ENCODE results near the gene SLC25A42.
"Not testable (repeated sequence)": the region's sequence is repeated elsewhere in the genome, so short reads cannot be mapped to it uniquely, and the experiment has no call there.

SLC25A42 gene

DNA sequence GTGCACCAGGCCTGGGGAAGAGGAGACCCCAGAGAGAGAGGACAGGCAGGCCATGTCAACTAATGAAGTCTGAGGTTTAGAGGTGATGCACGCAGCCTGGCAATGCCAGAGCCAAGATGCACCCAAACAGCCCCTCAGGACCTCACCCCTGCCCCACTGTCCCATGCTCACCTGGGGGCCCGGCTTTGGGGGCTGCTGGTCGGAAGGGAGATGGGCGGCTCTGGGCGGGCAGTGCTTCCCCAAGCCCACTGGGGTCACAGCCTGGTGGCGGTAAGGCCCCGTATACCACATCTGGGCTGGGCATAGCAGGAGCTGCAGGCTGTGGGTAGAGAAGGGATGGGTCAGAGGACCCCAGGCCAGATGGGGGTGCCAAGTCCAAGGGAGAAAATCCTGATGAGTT, 83.1 kb downstream of the SLC25A42 start:
- no peaks in the 10 kb centered on the region for H3K27me3 ChIP-seq (ENCODE audit: insufficient read depth, low read length)
- H3K9me3 ChIP-seq (ENCODE audit: insufficient read depth, low read depth, low read length), result no peaks in the 10 kb centered on the region
- no peak overlapping the region for H3K14ac ChIP-seq (ENCODE audit: low read length)
- no peak overlapping the region for H3K4ac ChIP-seq (ENCODE audit: low read depth, low read length)
- no peak overlapping the region for H4K91ac ChIP-seq (ENCODE audit: low read depth, low read length)
- H3K4me1 ChIP-seq (ENCODE audit: control insufficient read depth in 1 of 2, insufficient read depth in 2 of 2, low read length in 2 of 2), result no peaks in the 10 kb centered on the region
- no CpG with 5 or more reads among the region's 7 CpGs for WGBS (ENCODE audit: extremely low coverage, insufficient coverage, insufficient read length)
- no peak overlapping the region for H3K27ac ChIP-seq (ENCODE audit: low read depth, low read length)
- H3K18ac ChIP-seq (ENCODE audit: low read length), result no peak overlapping the region
- no peak overlapping the region for H2AFZ ChIP-seq (ENCODE audit: insufficient read depth, low read length, poor library complexity)
- no peak overlapping the region for H3K23ac ChIP-seq (ENCODE audit: low read length)
- H3K79me1 ChIP-seq (ENCODE audit: low read length), result no peaks in the 10 kb centered on the region
- H4K8ac ChIP-seq (ENCODE audit: low read depth, low read length), result no peak overlapping the region
- H3K4me2 ChIP-seq (ENCODE audit: low read length), result no peak overlapping the region
- H2BK120ac ChIP-seq (ENCODE audit: insufficient read depth, low read length, poor library complexity), result no peak overlapping the region
- no peak overlapping the region for H4K12ac ChIP-seq (ENCODE audit: low read depth, low read length)
- no peak overlapping the region for H2AK5ac ChIP-seq (ENCODE audit: low read length)
- no peak overlapping the region for H3K4me3 ChIP-seq (ENCODE audit: low read depth, low read length)
- no peaks in the 10 kb centered on the region for H3K79me2 ChIP-seq (ENCODE audit: control insufficient read depth, insufficient read depth, low read length, poor library complexity)
- H2BK12ac ChIP-seq (ENCODE audit: low read length), result no peak overlapping the region
- H3K9ac ChIP-seq (ENCODE audit: low read length), result no peak overlapping the region
- H2BK5ac ChIP-seq (ENCODE audit: low read depth, low read length, poor library complexity), result no peak overlapping the region
- DNase-seq, result no peak
- peaks cover 2 to 4% of the 10 kb centered on the region in 2 experiments for H3K36me3 ChIP-seq (ENCODE audit: control insufficient read depth in 1 of 2, insufficient read depth in 2 of 2, low read length in 2 of 2)

GRCh38 chr19:19147344-19147743, 83.5 kb downstream of the SLC25A42 start:
- H3K27ac ChIP-seq (ENCODE audit: low read depth, low read length), result no peak overlapping the region
- no peak for DNase-seq
- H3K23ac ChIP-seq (ENCODE audit: low read length), result no peak overlapping the region

GRCh38 chr19:19148504-19148903, 84.7 kb downstream of the SLC25A42 start:
- not testable (repeated sequence) for H2AK5ac ChIP-seq (ENCODE audit: low read length); H3K36me3 ChIP-seq (ENCODE audit: control insufficient read depth in 1 of 2, insufficient read depth in 2 of 2, low read length in 2 of 2); H2BK12ac ChIP-seq (ENCODE audit: low read length); H3K27me3 ChIP-seq (ENCODE audit: insufficient read depth, low read length); H3K4me3 ChIP-seq (ENCODE audit: low read depth, low read length); H4K91ac ChIP-seq (ENCODE audit: low read depth, low read length); H3K9ac ChIP-seq (ENCODE audit: low read length); H3K79me2 ChIP-seq (ENCODE audit: control insufficient read depth, insufficient read depth, low read length, poor library complexity); H2AFZ ChIP-seq (ENCODE audit: insufficient read depth, low read length, poor library complexity); H3K18ac ChIP-seq (ENCODE audit: low read length); DNase-seq; H3K4ac ChIP-seq (ENCODE audit: low read depth, low read length); H3K79me1 ChIP-seq (ENCODE audit: low read length); H3K4me2 ChIP-seq (ENCODE audit: low read length); H2BK5ac ChIP-seq (ENCODE audit: low read depth, low read length, poor library complexity); H4K8ac ChIP-seq (ENCODE audit: low read depth, low read length); H4K12ac ChIP-seq (ENCODE audit: low read depth, low read length); H3K9me3 ChIP-seq (ENCODE audit: insufficient read depth, low read depth, low read length); H3K14ac ChIP-seq (ENCODE audit: low read length); H2BK120ac ChIP-seq (ENCODE audit: insufficient read depth, low read length, poor library complexity); H3K4me1 ChIP-seq (ENCODE audit: control insufficient read depth in 1 of 2, insufficient read depth in 2 of 2, low read length in 2 of 2); H3K23ac ChIP-seq (ENCODE audit: low read length); H3K27ac ChIP-seq (ENCODE audit: low read depth, low read length)
- no CpG with 5 or more reads among the region's 8 CpGs for WGBS (ENCODE audit: extremely low coverage, insufficient coverage, insufficient read length)

More at GRCh38 chr19:19147344-19147743, 83.5 kb downstream of the SLC25A42 start:
- Histone ChIP-seq H3K4me2 (ENCODE audit: low read length) (no peak overlapping the region), H3K9me3 (ENCODE audit: insufficient read depth, low read depth, low read length) (no peaks in the 10 kb centered on the region), H3K27me3 (ENCODE audit: insufficient read depth, low read length) (no peaks in the 10 kb centered on the region), H3K4me3 (ENCODE audit: low read depth, low read length) (no peak overlapping the region), H3K9ac (ENCODE audit: low read length) (no peak overlapping the region), H2BK12ac (ENCODE audit: low read length) (no peak overlapping the region), H4K8ac (ENCODE audit: low read depth, low read length) (no peak overlapping the region), H2AK5ac (ENCODE audit: low read length) (no peak overlapping the region), H4K91ac (ENCODE audit: low read depth, low read length) (no peak overlapping the region), H3K4me1 (ENCODE audit: control insufficient read depth in 1 of 2, insufficient read depth in 2 of 2, low read length in 2 of 2) (no peaks in the 10 kb centered on the region), H2BK5ac (ENCODE audit: low read depth, low read length, poor library complexity) (no peak overlapping the region), H3K79me1 (ENCODE audit: low read length) (no peaks in the 10 kb centered on the region), H2BK120ac (ENCODE audit: insufficient read depth, low read length, poor library complexity) (no peak overlapping the region), H2AFZ (ENCODE audit: insufficient read depth, low read length, poor library complexity) (no peak overlapping the region), H3K36me3 (ENCODE audit: control insufficient read depth in 1 of 2, insufficient read depth in 2 of 2, low read length in 2 of 2) (peaks cover 2 to 4% of the 10 kb centered on the region in 2 experiments), H4K12ac (ENCODE audit: low read depth, low read length) (no peak overlapping the region), H3K4ac (ENCODE audit: low read depth, low read length) (no peak overlapping the region), H3K18ac (ENCODE audit: low read length) (no peak overlapping the region), H3K79me2 (ENCODE audit: control insufficient read depth, insufficient read depth, low read length, poor library complexity) (no peaks in the 10 kb centered on the region), H3K14ac (ENCODE audit: low read length) (no peak overlapping the region)
- no CpG with 5 or more reads among the region's 5 CpGs for WGBS (ENCODE audit: extremely low coverage, insufficient coverage, insufficient read length)

DNA sequence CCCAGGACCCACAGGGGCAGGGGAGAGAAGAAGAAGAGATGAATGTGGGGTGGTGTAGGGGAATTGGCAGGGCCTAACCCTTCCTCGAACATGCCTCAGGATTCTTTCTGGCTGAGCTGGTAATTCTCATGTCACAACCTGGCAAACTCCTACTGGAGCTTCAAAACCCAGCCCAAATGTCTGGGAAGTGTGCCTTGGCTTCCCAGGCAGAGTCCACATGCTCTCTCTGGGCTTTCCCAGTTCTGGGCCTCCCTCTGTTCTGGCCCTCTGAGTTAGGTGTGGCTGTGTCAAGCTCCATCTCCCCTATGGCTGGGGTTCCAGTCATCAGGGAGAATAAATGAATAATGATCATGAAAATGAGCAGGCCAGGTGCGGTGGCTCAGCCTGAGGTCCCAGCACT, 85.6 kb downstream of the SLC25A42 start:
- Histone ChIP-seq H3K9me3 (ENCODE audit: insufficient read depth, low read depth, low read length) (no peaks in the 10 kb centered on the region), H3K14ac (ENCODE audit: low read length) (no peak overlapping the region), H3K36me3 (ENCODE audit: control insufficient read depth in 1 of 2, insufficient read depth in 2 of 2, low read length in 2 of 2) (peaks cover 2 to 4% of the 10 kb centered on the region in 2 experiments), H3K27ac (ENCODE audit: low read depth, low read length) (no peak overlapping the region), H4K12ac (ENCODE audit: low read depth, low read length) (no peak overlapping the region), H3K27me3 (ENCODE audit: insufficient read depth, low read length) (no peaks in the 10 kb centered on the region), H3K23ac (ENCODE audit: low read length) (no peak overlapping the region), H2AK5ac (ENCODE audit: low read length) (no peak overlapping the region), H3K4me3 (ENCODE audit: low read depth, low read length) (no peak overlapping the region), H2BK5ac (ENCODE audit: low read depth, low read length, poor library complexity) (no peak overlapping the region), H3K79me1 (ENCODE audit: low read length) (no peaks in the 10 kb centered on the region), H3K18ac (ENCODE audit: low read length) (no peak overlapping the region), H4K91ac (ENCODE audit: low read depth, low read length) (no peak overlapping the region), H2AFZ (ENCODE audit: insufficient read depth, low read length, poor library complexity) (no peak overlapping the region), H4K8ac (ENCODE audit: low read depth, low read length) (no peak overlapping the region), H2BK120ac (ENCODE audit: insufficient read depth, low read length, poor library complexity) (no peak overlapping the region), H3K4me1 (ENCODE audit: control insufficient read depth in 1 of 2, insufficient read depth in 2 of 2, low read length in 2 of 2) (no peaks in the 10 kb centered on the region), H3K4me2 (ENCODE audit: low read length) (no peak overlapping the region), H3K4ac (ENCODE audit: low read depth, low read length) (no peak overlapping the region), H3K9ac (ENCODE audit: low read length) (no peak overlapping the region), H3K79me2 (ENCODE audit: control insufficient read depth, insufficient read depth, low read length, poor library complexity) (no peaks in the 10 kb centered on the region), H2BK12ac (ENCODE audit: low read length) (no peak overlapping the region)
- no CpG with 5 or more reads among the region's 2 CpGs for WGBS (ENCODE audit: extremely low coverage, insufficient coverage, insufficient read length)
- no peak for DNase-seq

Data from trophoblast cell (in vitro differentiated cells and primary cell).